Measurements from ENCODE around the gene ANKLE2.
"Not testable (repeated sequence)": the region's sequence is repeated elsewhere in the genome, so short reads cannot be mapped to it uniquely, and the experiment has no call there.

ANKLE2 gene

GRCh38 chr12:132692030-132692429 lies 69.6 kb downstream of the ANKLE2 start:
- DNase-seq (ENCODE audit: low read depth in 2 of 3, low spot score in 2 of 3), result not testable (repeated sequence)

GRCh38 chr12:132690112-132690511 lies 71.5 kb downstream of the ANKLE2 start:
- DNase-seq (ENCODE audit: low read depth in 2 of 3, low spot score in 2 of 3), result no peak

GRCh38 chr12:132689227-132689626 lies 72.4 kb downstream of the ANKLE2 start:
- no peak for DNase-seq (ENCODE audit: low read depth in 2 of 3, low spot score in 2 of 3)

- DNase-seq (ENCODE audit: low read depth in 2 of 3, low spot score in 2 of 3), result peak; percentile 89 to 93 (median 91)
Measured at GRCh38 chr12:132687211-132688164, 74.1 kb downstream of the ANKLE2 start, which contains the start of the genes POLE and PXMP2. Gene POLE, minus strand, starts transcription at chr12:132687342. Its CDS starts 27 bp downstream, at chr12:132687315. Gene PXMP2, plus strand, starts transcription at chr12:132687587. Its CDS starts 84 bp downstream, at chr12:132687671.

GRCh38 chr12:132686825-132687210 lies 74.8 kb downstream of the ANKLE2 start:
- DNase-seq (ENCODE audit: low read depth in 2 of 3, low spot score in 2 of 3), result no peak

- DNase-seq (ENCODE audit: low read depth in 2 of 3, low spot score in 2 of 3), result no peak
Measured at GRCh38 chr12:132685400-132685799, 76.2 kb downstream of the ANKLE2 start.

GRCh38 chr12:132677492-132677891 lies 84.1 kb downstream of the ANKLE2 start:
- DNase-seq (ENCODE audit: low read depth in 2 of 3, low spot score in 2 of 3), result no peak

GRCh38 chr12:132675757-132676432 lies 85.7 kb downstream of the ANKLE2 start:
- no peak for DNase-seq (ENCODE audit: low read depth in 2 of 3, low spot score in 2 of 3)

Measured in activated CD8-positive, alpha-beta memory T cell treated with anti-CD3 and anti-CD28 coated beads for 48 hours (primary cell).